Suprapubic skin (tissue), 4 donors: ENCODE results near the gene FLT1. TPM values are rescaled to one million over a fixed set of nuclear protein-coding genes. Genes with fewer than 3 reads are reported as not detected.

Source experiments
- DNase-seq, 2 donors: peaks; one replicate each; pipeline ENCODE4 v3.0.0-alpha.2; 2019; ENCODE audit warnings: low spot score in 2 of 2
- H3K27ac ChIP-seq: fragments of 200-600 bp; sonication (generic); one replicate; pipeline ENCODE4 v1.5.1; 2019
- H3K27me3 ChIP-seq: fragments of 200-600 bp; sonication (generic); one replicate; pipeline ENCODE4 v1.5.1; 2019
- H3K36me3 ChIP-seq: fragments of 200-600 bp; sonication (generic); one replicate; pipeline ENCODE4 v1.5.1; 2019
- H3K4me1 ChIP-seq: fragments of 200-600 bp; sonication (generic); one replicate; pipeline ENCODE4 v1.5.1; 2019
- H3K4me3 ChIP-seq: fragments of 200-600 bp; sonication (generic); one replicate; pipeline ENCODE4 v1.5.1; 2019; ENCODE audit warnings: mild to moderate bottlenecking
- H3K9me3 ChIP-seq: fragments of 200-600 bp; sonication (generic); one replicate; pipeline ENCODE4 v1.5.1; 2019
- CTCF ChIP-seq, 2 donors: fragments of 200-600 bp in 1 of 2; fragments of 450-650 bp in 1 of 2; sonication (generic) in 1 of 2; IDR thresholded peaks; one replicate each; pipeline ENCODE4 v1.5.1; 2016 to 2019; ENCODE audit warnings: antibody characterized with exemption in 2 of 2, mild to moderate bottlenecking in 1 of 2, moderate library complexity in 1 of 2
- EP300 ChIP-seq: sonication (generic); formaldehyde crosslinking; IDR thresholded peaks from one replicate; pipeline ENCODE4 v1.6.1; 2017; ENCODE audit warnings: antibody characterized with exemption
- POLR2A ChIP-seq, 2 donors: fragments of 450-650 bp; IDR thresholded peaks; one replicate each; pipeline ENCODE4 v1.6.1; 2017; ENCODE audit warnings: antibody characterized with exemption in 2 of 2, mild to moderate bottlenecking in 2 of 2, moderate library complexity in 2 of 2
- POLR2AphosphoS5 ChIP-seq, 3 donors: sonication (generic); formaldehyde crosslinking; IDR thresholded peaks; one replicate each; pipeline ENCODE4 v1.6.1; 2017; ENCODE audit warnings: antibody characterized with exemption in 3 of 3
- WGBS: methylation state at CpG from one replicate; pipeline ENCODE4 v1.1.5; 2018; 5-methylcytosine and 5-hydroxymethylcytosine counted together
- total RNA-seq, 4 donors: library from RNA; depleted of rRNA; stranded (reverse); fragments of >200 nt; gene quantifications; one replicate each; pipeline ENCODE4 v1.1.0, GENCODE V29; 2016

FLT1 gene
- total RNA-seq, 4 donors from 2014 or later, result 3.8 to 14.2 (median 6.8) TPM

GRCh38 chr13:28336193-28336657 is 158.7 kb downstream of the FLT1 start:
- Histone ChIP-seq H3K9me3 (no peaks in the 10 kb centered on the region), H3K36me3 (no peaks in the 10 kb centered on the region), H3K27ac (no peak overlapping the region), H3K4me3 (no peak overlapping the region), H3K27me3 (no peaks in the 10 kb centered on the region), H3K4me1 (peaks cover 13% of the 10 kb centered on the region)
- DNase-seq, result no peak
- WGBS, result 70% methylated on average over 3 of the region's 3 CpGs
- TF ChIP-seq POLR2AphosphoS5 (IDR thresholded peaks at IDR 0.05) (no peak), POLR2A (IDR thresholded peaks at IDR 0.05) (no peak), CTCF (IDR thresholded peaks at IDR 0.05) (no peak), EP300 (no peak)

- Histone ChIP-seq H3K9me3 (no peaks in the 10 kb centered on the region), H3K36me3 (no peaks in the 10 kb centered on the region), H3K27me3 (no peaks in the 10 kb centered on the region), H3K4me1 (peaks cover 17% of the 10 kb centered on the region), H3K27ac (no peak overlapping the region), H3K4me3 (no peak overlapping the region)
- no peak for DNase-seq
- WGBS, result 94% methylated on average over 2 of the region's 2 CpGs
- TF ChIP-seq POLR2AphosphoS5 (IDR thresholded peaks at IDR 0.05), result no peak
- no peak for TF ChIP-seq CTCF (IDR thresholded peaks at IDR 0.05)
Observed at GRCh38 chr13:28333204-28333881, 161.6 kb downstream of the FLT1 start.

GRCh38 chr13:28329395-28330158 is 165.4 kb downstream of the FLT1 start:
- H3K9me3 ChIP-seq, result no peaks in the 10 kb centered on the region
- peaks cover 4% of the 10 kb centered on the region for H3K4me1 ChIP-seq
- H3K36me3 ChIP-seq, result no peaks in the 10 kb centered on the region
- H3K27ac ChIP-seq, result no peak overlapping the region
- no peak for TF ChIP-seq CTCF (IDR thresholded peaks at IDR 0.05)
- no peak for TF ChIP-seq POLR2AphosphoS5 (IDR thresholded peaks at IDR 0.05)
- no peak for TF ChIP-seq EP300
- TF ChIP-seq POLR2A (IDR thresholded peaks at IDR 0.05), result no peak
- no peak for DNase-seq
- 68% methylated on average over 17 of the region's 17 CpGs for WGBS
- H3K4me3 ChIP-seq, result no peak overlapping the region
- H3K27me3 ChIP-seq, result no peaks in the 10 kb centered on the region

- no peaks in the 10 kb centered on the region for H3K9me3 ChIP-seq
- no peaks in the 10 kb centered on the region for H3K27me3 ChIP-seq
- H3K36me3 ChIP-seq, result no peaks in the 10 kb centered on the region
- H3K27ac ChIP-seq, result no peak overlapping the region
- H3K4me3 ChIP-seq, result no peak overlapping the region
- WGBS, result 84% methylated on average over 8 of the region's 8 CpGs
- no peak for DNase-seq
- H3K4me1 ChIP-seq, result peaks cover 9% of the 10 kb centered on the region
- TF ChIP-seq POLR2A (IDR thresholded peaks at IDR 0.05), result no peak
- no peak for TF ChIP-seq CTCF (IDR thresholded peaks at IDR 0.05)
- no peak for TF ChIP-seq EP300
- TF ChIP-seq POLR2AphosphoS5 (IDR thresholded peaks at IDR 0.05), result no peak
Observed at GRCh38 chr13:28328271-28328607, 166.7 kb downstream of the FLT1 start.
